ENCODE measurements around the gene ELAVL1. TPM values are rescaled to one million over a fixed set of nuclear protein-coding genes. Genes with fewer than 3 reads are reported as not detected.

Gene ELAVL1
- total and polyA plus RNA-seq, 2 of the 13 experiments (the other 11 are each of a cell fraction or from before 2014, with no cell fraction given) = 27.9 to 38.4 TPM

DNA sequence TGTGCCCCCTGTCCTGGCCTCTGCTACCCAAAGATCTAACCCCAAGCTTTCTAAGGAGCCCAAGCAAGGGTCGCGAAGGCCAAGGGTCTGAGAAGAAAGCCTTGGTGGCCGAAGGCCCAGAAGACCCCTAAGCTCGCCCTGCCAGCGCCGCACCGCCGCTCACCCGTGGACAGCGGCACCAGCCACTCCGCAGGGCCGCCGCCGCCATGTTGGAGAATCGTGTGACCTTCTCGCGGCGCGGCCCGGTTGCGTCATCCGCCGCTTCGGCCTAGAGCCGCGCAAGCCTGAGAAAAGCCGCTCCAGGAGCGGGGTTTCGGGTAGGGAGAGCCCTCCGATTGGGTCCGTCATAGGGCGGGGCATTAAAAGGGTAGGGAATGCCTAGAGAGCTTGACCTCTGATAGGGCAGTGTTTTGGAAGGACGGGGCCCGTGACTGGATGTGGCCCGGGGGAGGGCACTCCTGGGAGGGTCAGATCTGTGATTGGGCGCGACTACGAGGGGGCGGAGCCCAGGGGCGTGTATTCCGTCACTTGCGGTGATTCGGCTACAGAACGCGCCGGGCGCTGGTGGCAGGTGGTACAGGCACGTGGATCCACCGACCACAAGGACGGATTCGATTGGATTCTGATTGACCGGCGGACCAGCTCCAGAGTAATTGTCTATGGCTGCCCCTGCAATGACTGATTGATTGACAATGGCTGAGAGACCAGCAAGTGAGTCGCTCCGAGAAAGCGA is 61.8 kb downstream of the ELAVL1 start, which contains the start of gene TIMM44 (continued):
- TF ChIP-seq, protein P1, sequence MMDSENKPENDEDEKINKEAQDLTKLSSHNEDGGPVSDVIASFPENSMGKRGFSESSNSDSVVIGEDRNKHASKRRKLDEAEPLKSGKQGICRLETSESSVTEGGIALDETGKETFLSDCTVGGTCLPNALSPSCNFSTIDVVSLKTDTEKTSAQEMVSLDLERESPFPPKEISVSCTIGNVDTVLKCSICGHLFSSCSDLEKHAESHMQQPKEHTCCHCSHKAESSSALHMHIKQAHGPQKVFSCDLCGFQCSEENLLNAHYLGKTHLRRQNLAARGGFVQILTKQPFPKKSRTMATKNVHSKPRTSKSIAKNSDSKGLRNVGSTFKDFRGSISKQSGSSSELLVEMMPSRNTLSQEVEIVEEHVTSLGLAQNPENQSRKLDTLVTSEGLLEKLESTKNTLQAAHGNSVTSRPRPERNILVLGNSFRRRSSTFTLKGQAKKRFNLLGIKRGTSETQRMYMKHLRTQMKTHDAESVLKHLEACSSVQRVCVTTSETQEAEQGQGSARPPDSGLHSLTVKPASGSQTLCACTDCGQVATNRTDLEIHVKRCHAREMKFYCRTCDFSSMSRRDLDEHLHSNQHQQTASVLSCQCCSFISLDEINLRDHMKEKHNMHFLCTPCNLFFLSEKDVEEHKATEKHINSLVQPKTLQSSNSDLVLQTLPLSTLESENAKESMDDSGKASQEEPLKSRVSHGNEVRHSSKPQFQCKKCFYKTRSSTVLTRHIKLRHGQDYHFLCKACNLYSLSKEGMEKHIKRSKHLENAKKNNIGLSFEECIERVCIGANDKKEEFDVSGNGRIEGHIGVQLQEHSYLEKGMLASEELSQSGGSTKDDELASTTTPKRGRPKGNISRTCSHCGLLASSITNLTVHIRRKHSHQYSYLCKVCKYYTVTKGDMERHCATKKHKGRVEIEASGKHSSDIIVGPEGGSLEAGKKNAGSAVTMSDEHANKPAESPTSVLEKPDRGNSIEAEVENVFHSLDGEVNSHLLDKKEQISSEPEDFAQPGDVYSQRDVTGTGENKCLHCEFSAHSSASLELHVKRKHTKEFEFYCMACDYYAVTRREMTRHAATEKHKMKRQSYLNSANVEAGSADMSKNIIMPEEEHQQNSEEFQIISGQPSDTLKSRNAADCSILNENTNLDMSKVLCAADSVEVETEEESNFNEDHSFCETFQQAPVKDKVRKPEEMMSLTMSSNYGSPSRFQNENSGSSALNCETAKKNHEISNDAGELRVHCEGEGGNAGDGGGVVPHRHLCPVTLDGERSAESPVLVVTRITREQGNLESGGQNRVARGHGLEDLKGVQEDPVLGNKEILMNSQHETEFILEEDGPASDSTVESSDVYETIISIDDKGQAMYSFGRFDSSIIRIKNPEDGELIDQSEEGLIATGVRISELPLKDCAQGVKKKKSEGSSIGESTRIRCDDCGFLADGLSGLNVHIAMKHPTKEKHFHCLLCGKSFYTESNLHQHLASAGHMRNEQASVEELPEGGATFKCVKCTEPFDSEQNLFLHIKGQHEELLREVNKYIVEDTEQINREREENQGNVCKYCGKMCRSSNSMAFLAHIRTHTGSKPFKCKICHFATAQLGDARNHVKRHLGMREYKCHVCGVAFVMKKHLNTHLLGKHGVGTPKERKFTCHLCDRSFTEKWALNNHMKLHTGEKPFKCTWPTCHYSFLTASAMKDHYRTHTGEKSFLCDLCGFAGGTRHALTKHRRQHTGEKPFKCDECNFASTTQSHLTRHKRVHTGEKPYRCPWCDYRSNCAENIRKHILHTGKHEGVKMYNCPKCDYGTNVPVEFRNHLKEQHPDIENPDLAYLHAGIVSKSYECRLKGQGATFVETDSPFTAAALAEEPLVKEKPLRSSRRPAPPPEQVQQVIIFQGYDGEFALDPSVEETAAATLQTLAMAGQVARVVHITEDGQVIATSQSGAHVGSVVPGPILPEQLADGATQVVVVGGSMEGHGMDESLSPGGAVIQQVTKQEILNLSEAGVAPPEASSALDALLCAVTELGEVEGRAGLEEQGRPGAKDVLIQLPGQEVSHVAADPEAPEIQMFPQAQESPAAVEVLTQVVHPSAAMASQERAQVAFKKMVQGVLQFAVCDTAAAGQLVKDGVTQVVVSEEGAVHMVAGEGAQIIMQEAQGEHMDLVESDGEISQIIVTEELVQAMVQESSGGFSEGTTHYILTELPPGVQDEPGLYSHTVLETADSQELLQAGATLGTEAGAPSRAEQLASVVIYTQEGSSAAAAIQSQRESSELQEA (CRISPR knock-in tag; IDR thresholded peaks at IDR 0.05; ENCODE audit: not compliant biosample characterization) = peak; percentile 90
- TF ChIP-seq POLR2AphosphoS5 (IDR thresholded peaks at IDR 0.05; ENCODE audit: low read depth, low read length) (peak; percentile 91), ZNF740 (CRISPR knock-in tag; IDR thresholded peaks at IDR 0.05) (peak; percentile 8), ZNF354B (CRISPR knock-in tag; IDR thresholded peaks at IDR 0.05) (0 out of 2 replicates have a peak, but pooled peaks have one; percentile 76), XRCC5 (optimal IDR thresholded peaks at IDR 0.05; ENCODE audit: low read length) (peak; percentile 15), MAFF (IDR thresholded peaks at IDR 0.05; ENCODE audit: low read depth, low read length) (no peak), TOPORS (CRISPR knock-in tag; IDR thresholded peaks at IDR 0.05) (peak; percentile 91), RFXAP (CRISPR knock-in tag; IDR thresholded peaks at IDR 0.05; ENCODE audit: borderline replicate concordance) (peak; percentile 62; the same call in 1 of the 2 replicates), ZNF619 (CRISPR knock-in tag; IDR thresholded peaks at IDR 0.05) (0 out of 2 replicates have a peak, but pooled peaks have one; percentile 30), ZNF549 (CRISPR knock-in tag; IDR thresholded peaks at IDR 0.05) (no peak), ZNF749 (CRISPR knock-in tag; IDR thresholded peaks at IDR 0.05; ENCODE audit: borderline replicate concordance) (0 out of 2 replicates have a peak, but pooled peaks have one; percentile 18), ZNF552 (CRISPR knock-in tag; IDR thresholded peaks at IDR 0.05; ENCODE audit: borderline replicate concordance) (peak; percentile 76; the same call in 1 of the 2 replicates), ISX (CRISPR knock-in tag; conservative IDR thresholded peaks at IDR 0.05) (no peak; the same call in 1 of the 2 replicates), ZNF7 (CRISPR knock-in tag; IDR thresholded peaks at IDR 0.05) (0 out of 2 replicates have a peak, but pooled peaks have one; percentile 5), ZNF589 (CRISPR knock-in tag; conservative IDR thresholded peaks at IDR 0.05) (no peak), ZNF180 (CRISPR knock-in tag; IDR thresholded peaks at IDR 0.05; ENCODE audit: borderline replicate concordance, low read depth) (no peak), ZNF343 (CRISPR knock-in tag; IDR thresholded peaks at IDR 0.05) (0 out of 2 replicates have a peak, but pooled peaks have one; percentile 31), ZNF878 (CRISPR knock-in tag; IDR thresholded peaks at IDR 0.05) (peak; percentile 80; the same call in 1 of the 2 replicates)
- TF ChIP-seq, protein P2, sequence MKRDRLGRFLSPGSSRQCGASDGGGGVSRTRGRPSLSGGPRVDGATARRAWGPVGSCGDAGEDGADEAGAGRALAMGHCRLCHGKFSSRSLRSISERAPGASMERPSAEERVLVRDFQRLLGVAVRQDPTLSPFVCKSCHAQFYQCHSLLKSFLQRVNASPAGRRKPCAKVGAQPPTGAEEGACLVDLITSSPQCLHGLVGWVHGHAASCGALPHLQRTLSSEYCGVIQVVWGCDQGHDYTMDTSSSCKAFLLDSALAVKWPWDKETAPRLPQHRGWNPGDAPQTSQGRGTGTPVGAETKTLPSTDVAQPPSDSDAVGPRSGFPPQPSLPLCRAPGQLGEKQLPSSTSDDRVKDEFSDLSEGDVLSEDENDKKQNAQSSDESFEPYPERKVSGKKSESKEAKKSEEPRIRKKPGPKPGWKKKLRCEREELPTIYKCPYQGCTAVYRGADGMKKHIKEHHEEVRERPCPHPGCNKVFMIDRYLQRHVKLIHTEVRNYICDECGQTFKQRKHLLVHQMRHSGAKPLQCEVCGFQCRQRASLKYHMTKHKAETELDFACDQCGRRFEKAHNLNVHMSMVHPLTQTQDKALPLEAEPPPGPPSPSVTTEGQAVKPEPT (CRISPR knock-in tag; IDR thresholded peaks at IDR 0.05; ENCODE audit: low read depth) = no peak
